Activated CD4-positive, alpha-beta memory T cell treated with anti-CD3 and anti-CD28 coated beads, Interleukin-2, amount 10 ng/mL, durations not matched to agents 7 days and 5 days (primary cell): Measurements from ENCODE around the gene MLKL. TPM values are rescaled to one million over a fixed set of nuclear protein-coding genes. Genes with fewer than 3 reads are reported as not detected.
"Not testable (repeated sequence)": the region's sequence is repeated elsewhere in the genome, so short reads cannot be mapped to it uniquely, and the experiment has no call there.

Experiments used
- CTCF ChIA-PET: fragments of 350-600 bp; sonication (Branson Sonifier 250); formaldehyde crosslinking; loops from one replicate; lab custom pipeline; 2021; ENCODE audit warnings: antibody characterized with exemption, inconsistent platforms; lab: Charles Lee
- POLR2A ChIA-PET: fragments of 350-600 bp; sonication (Branson Sonifier 250); formaldehyde crosslinking; loops from one replicate; lab custom pipeline; 2021; ENCODE audit warnings: antibody characterized with exemption; lab: Charles Lee
- DNase-seq: peaks from one replicate; pipeline ENCODE4 v3.0.0-alpha.2; 2020
- H3K27ac Mint-ChIP-seq: one replicate; pipeline ENCODE4 v1.8.0; 2021; ENCODE audit warnings: mild to moderate bottlenecking, mixed read lengths
- H3K27me3 Mint-ChIP-seq: one replicate; pipeline ENCODE4 v1.8.0; 2021; ENCODE audit warnings: mixed read lengths
- H3K36me3 Mint-ChIP-seq: one replicate; pipeline ENCODE4 v1.8.0; 2021; ENCODE audit warnings: low read depth, mixed read lengths
- H3K4me1 Mint-ChIP-seq: one replicate; pipeline ENCODE4 v1.8.0; 2021; ENCODE audit warnings: mixed read lengths
- H3K4me3 Mint-ChIP-seq: one replicate; pipeline ENCODE4 v1.8.0; 2021; ENCODE audit warnings: mild to moderate bottlenecking, mixed read lengths
- H3K9me3 Mint-ChIP-seq: one replicate; pipeline ENCODE4 v1.8.0; 2021; ENCODE audit warnings: mixed read lengths
- total RNA-seq, 2 experiments: library from RNA; stranded (reverse); gene quantifications; one replicate each; pipeline ENCODE4 v1.2.3, GENCODE V29; 2021

The MLKL gene
- total RNA-seq, 2 experiments from 2014 or later, result 42.8 to 45.2 TPM

- no peak overlapping the region for H3K4me3 Mint-ChIP-seq
- peak overlapping the region; percentile 11 for H3K27ac Mint-ChIP-seq
- ChIA-PET CTCF (interaction anchor here (1.1 to 1.6 kb wide), 2 partner anchors 12 to 28 kb away, joined by 3 to 6 read pairs; no protein-coding TSS in a partner anchor), POLR2A (interaction anchor here (4.9 kb wide), 1 partner anchor 13 kb away, joined by 37 read pairs; the partner anchor contains the start of gene RFWD3)
- peaks cover 51% of the 10 kb centered on the region for H3K36me3 Mint-ChIP-seq
- no peak for DNase-seq
- H3K4me1 Mint-ChIP-seq, result no peaks in the 10 kb centered on the region
- no peaks in the 10 kb centered on the region for H3K9me3 Mint-ChIP-seq
- no peaks in the 10 kb centered on the region for H3K27me3 Mint-ChIP-seq
Observed at GRCh38 chr16:74679983-74680382, 20.7 kb downstream of the MLKL start.

- H3K4me3 Mint-ChIP-seq, result no peak overlapping the region
- ChIA-PET CTCF (no interaction called here), POLR2A (interaction anchor here (4.9 kb wide), 1 partner anchor 11 kb away, joined by 37 read pairs; the partner anchor contains the start of gene RFWD3)
- H3K27me3 Mint-ChIP-seq, result no peaks in the 10 kb centered on the region
- DNase-seq, result no peak
- H3K36me3 Mint-ChIP-seq, result peaks cover 61% of the 10 kb centered on the region
- no peaks in the 10 kb centered on the region for H3K4me1 Mint-ChIP-seq
- no peak overlapping the region for H3K27ac Mint-ChIP-seq
- H3K9me3 Mint-ChIP-seq, result no peaks in the 10 kb centered on the region
Observed at GRCh38 chr16:74677868-74678267, 22.8 kb downstream of the MLKL start.

- H3K27me3 Mint-ChIP-seq, result no peaks in the 10 kb centered on the region
- H3K4me3 Mint-ChIP-seq, result no peak overlapping the region
- H3K4me1 Mint-ChIP-seq, result no peaks in the 10 kb centered on the region
- H3K27ac Mint-ChIP-seq, result no peak overlapping the region
- peaks cover 52% of the 10 kb centered on the region for H3K36me3 Mint-ChIP-seq
- no peak for DNase-seq
- CTCF ChIA-PET, result no interaction called here
- H3K9me3 Mint-ChIP-seq, result no peaks in the 10 kb centered on the region
- POLR2A ChIA-PET, result no interaction called here
Observed at GRCh38 chr16:74673876-74674275, 26.8 kb downstream of the MLKL start.

GRCh38 chr16:74668877-74669276, 31.8 kb downstream of the MLKL start:
- not testable (repeated sequence) for H3K4me3 Mint-ChIP-seq, H3K9me3 Mint-ChIP-seq, DNase-seq, H3K27me3 Mint-ChIP-seq, H3K27ac Mint-ChIP-seq
- POLR2A ChIA-PET, result interaction anchor here (2.7 to 5.0 kb wide), 4 partner anchors 10 to 372 kb away, joined by 37 to 186 read pairs (median 50); partner anchors contain the start of genes MLKL and PSMD7
- CTCF ChIA-PET, result interaction anchor here (5.3 kb wide), 1 partner anchor 18 kb away, joined by 36 read pairs; no protein-coding TSS in a partner anchor
- Mint-ChIP-seq H3K4me1 (peaks cover 25% of the 10 kb centered on the region), H3K36me3 (peaks cover 52% of the 10 kb centered on the region)

GRCh38 chr16:74667255-74667700, 33.4 kb downstream of the MLKL start:
- CTCF ChIA-PET, result interaction anchor here (0.6 to 5.3 kb wide), 7 partner anchors 11 to 766 kb away, joined by 3 to 36 read pairs (median 4); partner anchors contain the start of genes CFDP1 and MLKL
- Mint-ChIP-seq H3K4me1 (peaks cover 39% of the 10 kb centered on the region), H3K4me3 (peak overlapping the region; percentile 94), H3K36me3 (peaks cover 53% of the 10 kb centered on the region), H3K27me3 (no peaks in the 10 kb centered on the region), H3K9me3 (no peaks in the 10 kb centered on the region), H3K27ac (peak overlapping the region; percentile 96)
- DNase-seq, result peak; percentile 44
- POLR2A ChIA-PET, result interaction anchor here (0.6 to 5.0 kb wide), 35 partner anchors 8 to 980 kb away, joined by 3 to 186 read pairs (median 5); partner anchors contain the start of genes GLG1, KARS1, MLKL and PSMD7

GRCh38 chr16:74666425-74667254, 34.0 kb downstream of the MLKL start, which contains the start of gene RFWD3:
Gene RFWD3, minus strand, starts transcription at chr16:74666877. Its CDS starts 5,428 bp downstream, at chr16:74661449.
- DNase-seq, result peak; percentile 98
- Mint-ChIP-seq H3K4me1 (peaks cover 45% of the 10 kb centered on the region), H3K36me3 (peaks cover 52% of the 10 kb centered on the region), H3K27me3 (no peaks in the 10 kb centered on the region), H3K4me3 (peak within 1 kb of the TSS; percentile 94), H3K9me3 (no peaks in the 10 kb centered on the region), H3K27ac (peak within 1 kb of the TSS; percentile 96)
- ChIA-PET CTCF (interaction anchor here (0.6 to 5.3 kb wide), 8 partner anchors 13 to 767 kb away, joined by 3 to 36 read pairs (median 4); partner anchors contain the start of genes CFDP1 and MLKL), POLR2A (interaction anchor here (0.6 to 5.0 kb wide), 37 partner anchors 9 to 981 kb away, joined by 3 to 186 read pairs (median 5); partner anchors contain the start of genes GLG1, KARS1, MLKL and PSMD7)

GRCh38 chr16:74666010-74666421, 34.6 kb downstream of the MLKL start:
- peaks cover 49% of the 10 kb centered on the region for H3K4me1 Mint-ChIP-seq
- peak overlapping the region; percentile 94 for H3K4me3 Mint-ChIP-seq
- H3K9me3 Mint-ChIP-seq, result no peaks in the 10 kb centered on the region
- ChIA-PET POLR2A (interaction anchor here (0.6 to 5.0 kb wide), 27 partner anchors 9 to 768 kb away, joined by 3 to 186 read pairs (median 7); partner anchors contain the start of genes GLG1, MLKL, PSMD7 and WDR59), CTCF (interaction anchor here (0.8 to 5.3 kb wide), 3 partner anchors 13 to 32 kb away, joined by 4 to 36 read pairs (median 25); partner anchors contain the start of gene MLKL)
- H3K27ac Mint-ChIP-seq, result peak overlapping the region; percentile 96
- peaks cover 49% of the 10 kb centered on the region for H3K36me3 Mint-ChIP-seq
- DNase-seq, result no peak
- no peaks in the 10 kb centered on the region for H3K27me3 Mint-ChIP-seq

GRCh38 chr16:74661064-74661463, 39.6 kb downstream of the MLKL start:
- Mint-ChIP-seq H3K9me3 (no peaks in the 10 kb centered on the region), H3K4me3 (no peak overlapping the region), H3K36me3 (peaks cover 86% of the 10 kb centered on the region), H3K27me3 (no peaks in the 10 kb centered on the region), H3K4me1 (peaks cover 81% of the 10 kb centered on the region), H3K27ac (no peak overlapping the region)
- no peak for DNase-seq
- CTCF ChIA-PET, result interaction anchor here (1.2 kb wide), 1 partner anchor 39 kb away, joined by 3 read pairs; no protein-coding TSS in a partner anchor
- POLR2A ChIA-PET, result interaction anchor here (1.2 kb wide), 1 partner anchor 9 kb away, joined by 5 read pairs; no protein-coding TSS in a partner anchor

- ChIA-PET POLR2A (no interaction called here), CTCF (interaction anchor here (1.3 kb wide), 1 partner anchor 9 kb away, joined by 4 read pairs; no protein-coding TSS in a partner anchor)
- peaks cover 87% of the 10 kb centered on the region for H3K4me1 Mint-ChIP-seq
- no peak overlapping the region for H3K27ac Mint-ChIP-seq
- no peak for DNase-seq
- H3K27me3 Mint-ChIP-seq, result no peaks in the 10 kb centered on the region
- H3K4me3 Mint-ChIP-seq, result peak overlapping the region; percentile 27
- H3K36me3 Mint-ChIP-seq, result peaks cover 90% of the 10 kb centered on the region
- H3K9me3 Mint-ChIP-seq, result no peaks in the 10 kb centered on the region
Observed at GRCh38 chr16:74660383-74660782, 40.3 kb downstream of the MLKL start.

GRCh38 chr16:74659041-74659440, 41.6 kb downstream of the MLKL start:
- Mint-ChIP-seq H3K27ac (no peak overlapping the region), H3K4me1 (peaks cover 87% of the 10 kb centered on the region), H3K4me3 (no peak overlapping the region), H3K27me3 (no peaks in the 10 kb centered on the region), H3K9me3 (no peaks in the 10 kb centered on the region), H3K36me3 (peaks cover 87% of the 10 kb centered on the region)
- DNase-seq, result no peak
- ChIA-PET POLR2A (interaction anchor here (6.2 kb wide), 1 partner anchor 8 kb away, joined by 62 read pairs; the partner anchor contains the start of gene RFWD3), CTCF (interaction anchor here (1.3 kb wide), 1 partner anchor 7 kb away, joined by 4 read pairs; no protein-coding TSS in a partner anchor)

GRCh38 chr16:74657870-74658642, 42.6 kb downstream of the MLKL start:
- no peaks in the 10 kb centered on the region for H3K27me3 Mint-ChIP-seq
- H3K27ac Mint-ChIP-seq, result no peak overlapping the region
- POLR2A ChIA-PET, result interaction anchor here (0.7 to 6.2 kb wide), 2 partner anchors 9 to 361 kb away, joined by 3 to 62 read pairs; partner anchors contain the start of genes PSMD7 and RFWD3
- DNase-seq, result no peak
- H3K36me3 Mint-ChIP-seq, result peaks cover 81% of the 10 kb centered on the region
- no peaks in the 10 kb centered on the region for H3K9me3 Mint-ChIP-seq
- CTCF ChIA-PET, result no interaction called here
- peak overlapping the region; percentile 21 for H3K4me3 Mint-ChIP-seq
- H3K4me1 Mint-ChIP-seq, result peaks cover 78% of the 10 kb centered on the region
